Skeletal muscle tissue (tissue), 4 donors: Measurements from ENCODE around the gene MADD. TPM values are rescaled to one million over a fixed set of nuclear protein-coding genes. Genes with fewer than 3 reads are reported as not detected.

Experiments used
- H3K27ac ChIP-seq: one replicate; pipeline ENCODE4 v1.7.0; 2013; ENCODE audit warnings: mild to moderate bottlenecking, low read depth, low read length, inconsistent platforms
- H3K27me3 ChIP-seq, 3 donors: one replicate each; pipeline ENCODE4 v1.7.0; 2013; ENCODE audit warnings: low read length in 3 of 3; ENCODE audit not compliant: control insufficient read depth in 3 of 3, insufficient read depth in 3 of 3
- H3K36me3 ChIP-seq, 3 donors: one replicate each; pipeline ENCODE4 v1.7.0; 2013; ENCODE audit warnings: low read length in 3 of 3; ENCODE audit not compliant: control insufficient read depth in 3 of 3, insufficient read depth in 3 of 3
- H3K4me1 ChIP-seq, 3 donors: one replicate each; pipeline ENCODE4 v1.7.0; 2013; ENCODE audit warnings: low read length in 3 of 3, mild to moderate bottlenecking in 3 of 3; ENCODE audit not compliant: control insufficient read depth in 3 of 3, insufficient read depth in 3 of 3
- H3K4me3 ChIP-seq, 3 donors: one replicate each; pipeline ENCODE4 v1.7.0; 2013; ENCODE audit warnings: low read length in 3 of 3
- H3K9ac ChIP-seq, 3 donors: one replicate each; pipeline ENCODE4 v1.7.0; 2013; ENCODE audit warnings: low read length in 3 of 3, mild to moderate bottlenecking in 3 of 3, moderate library complexity in 2 of 3, low read depth in 1 of 3
- H3K9me3 ChIP-seq, 3 donors: one replicate each; pipeline ENCODE4 v1.7.0; 2013; ENCODE audit warnings: low read length in 3 of 3; ENCODE audit not compliant: control insufficient read depth in 3 of 3
- total RNA-seq: library from RNA; depleted of rRNA; stranded (reverse); fragments of >200 nt; gene quantifications from one replicate; pipeline ENCODE4 v1.2.3, GENCODE V29; 2014
- donor health status: Osteomylitis.

Gene MADD
- total RNA-seq, 1 donor from 2014 or later, result 15.7 TPM

DNA sequence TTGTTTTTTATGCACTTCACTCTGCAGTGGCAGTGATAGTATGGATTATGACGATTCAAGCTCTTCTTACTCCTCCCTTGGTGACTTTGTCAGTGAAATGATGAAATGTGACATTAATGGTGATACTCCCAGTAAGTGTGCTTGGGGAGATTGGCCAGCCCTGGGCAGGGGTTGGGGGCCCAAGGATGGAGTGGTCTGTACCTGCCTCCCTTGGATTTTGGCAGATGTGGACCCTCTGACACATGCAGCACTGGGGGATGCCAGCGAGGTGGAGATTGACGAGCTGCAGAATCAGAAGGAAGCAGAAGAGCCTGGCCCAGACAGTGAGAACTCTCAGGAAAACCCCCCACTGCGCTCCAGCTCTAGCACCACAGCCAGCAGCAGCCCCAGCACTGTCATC, 14.2 kb downstream of the MADD start:
- peaks cover 8 to 18% (median 13%) of the 10 kb centered on the region in 3 donors for H3K4me1 ChIP-seq
- no peaks in the 10 kb centered on the region for H3K27me3 ChIP-seq
- H3K36me3 ChIP-seq, result peaks cover 67 to 75% (median 70%) of the 10 kb centered on the region in 3 donors
- H3K4me3 ChIP-seq, result no peak overlapping the region
- H3K27ac ChIP-seq, result no peak overlapping the region
- H3K9me3 ChIP-seq, result no peaks in the 10 kb centered on the region
- no peak overlapping the region for H3K9ac ChIP-seq

DNA sequence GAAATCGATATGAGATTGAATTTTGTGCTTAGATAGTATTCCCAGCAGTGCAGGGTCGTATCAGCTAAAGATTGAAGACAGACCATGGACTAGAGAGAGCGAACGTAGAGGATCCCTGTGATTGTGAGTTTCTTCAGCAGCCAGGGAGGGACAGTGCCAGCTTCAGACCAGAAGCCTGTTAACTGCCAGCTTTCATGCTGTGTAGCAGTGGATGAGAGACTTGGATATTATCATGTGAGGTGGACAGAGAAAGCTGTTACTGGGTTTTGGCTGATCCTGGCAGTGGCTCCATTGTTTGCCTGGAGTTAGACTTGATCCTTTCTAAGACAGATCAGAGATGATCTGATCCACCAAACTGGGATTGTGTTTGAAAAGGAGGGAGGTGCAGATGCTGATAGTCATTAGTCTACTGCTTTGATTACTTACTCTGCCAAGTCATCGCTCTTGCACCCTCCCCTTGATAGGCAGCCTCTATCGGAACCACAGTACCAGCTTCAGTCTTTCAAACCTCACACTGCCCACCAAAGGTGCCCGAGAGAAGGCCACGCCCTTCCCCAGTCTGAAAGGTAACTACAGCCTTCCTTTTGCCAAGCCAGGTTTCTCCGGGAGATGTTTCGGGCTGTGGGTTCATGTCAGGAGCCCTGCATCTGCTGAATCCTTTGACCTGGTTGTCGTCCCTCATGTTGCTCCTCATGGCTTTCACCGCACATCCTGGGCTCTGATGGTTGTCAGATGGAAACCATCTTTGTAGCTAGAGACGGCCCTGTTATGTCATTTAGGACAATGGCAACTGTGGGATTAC, 16.2 kb downstream of the MADD start:
- H3K9me3 ChIP-seq, result no peaks in the 10 kb centered on the region
- H3K27me3 ChIP-seq, result no peaks in the 10 kb centered on the region
- H3K9ac ChIP-seq, result no peak overlapping the region
- H3K36me3 ChIP-seq, result peaks cover 76 to 80% (median 78%) of the 10 kb centered on the region in 3 donors
- H3K4me3 ChIP-seq, result no peak overlapping the region
- H3K4me1 ChIP-seq, result peaks cover 8 to 18% (median 16%) of the 10 kb centered on the region in 3 donors
- no peak overlapping the region for H3K27ac ChIP-seq

DNA sequence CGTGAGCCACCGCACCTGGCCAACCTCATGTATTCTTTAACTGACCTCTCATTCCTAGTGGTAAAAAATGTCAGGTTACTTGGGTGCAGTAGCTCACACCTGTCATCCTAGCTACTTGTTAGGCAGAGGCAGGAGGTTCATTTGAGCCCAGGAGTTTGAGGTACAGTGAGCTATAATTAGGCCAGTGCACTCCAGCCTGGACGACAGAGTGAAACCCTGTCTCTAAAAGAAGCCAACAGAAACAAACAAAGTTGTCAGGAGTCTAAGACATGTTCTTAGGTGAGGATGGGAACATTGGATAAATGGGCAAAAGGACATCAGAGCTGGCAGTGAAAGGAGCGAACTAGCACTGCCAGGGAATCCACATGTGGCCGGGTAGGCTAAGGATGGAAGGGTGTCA, 18.1 kb downstream of the MADD start:
- Histone ChIP-seq H3K36me3 (peaks cover 79 to 83% (median 80%) of the 10 kb centered on the region in 3 donors), H3K27ac (peak overlapping the region; percentile 68), H3K4me1 (peaks cover 8 to 18% (median 16%) of the 10 kb centered on the region in 3 donors), H3K4me3 (no peak overlapping the region), H3K9me3 (no peaks in the 10 kb centered on the region), H3K9ac (no peak overlapping the region), H3K27me3 (no peaks in the 10 kb centered on the region)

DNA sequence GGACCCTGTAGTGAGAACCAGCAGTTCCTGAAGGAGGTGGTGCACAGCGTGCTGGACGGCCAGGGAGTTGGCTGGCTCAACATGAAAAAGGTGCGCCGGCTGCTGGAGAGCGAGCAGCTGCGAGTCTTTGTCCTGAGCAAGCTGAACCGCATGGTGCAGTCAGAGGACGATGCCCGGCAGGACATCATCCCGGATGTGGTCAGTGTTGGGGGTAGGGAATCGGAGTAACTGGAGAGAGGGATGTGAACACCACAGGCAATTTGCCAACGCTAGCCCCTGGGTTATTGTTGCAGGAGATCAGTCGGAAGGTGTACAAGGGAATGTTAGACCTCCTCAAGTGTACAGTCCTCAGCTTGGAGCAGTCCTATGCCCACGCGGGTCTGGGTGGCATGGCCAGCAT, 19.9 kb downstream of the MADD start:
- H3K9me3 ChIP-seq, result no peaks in the 10 kb centered on the region
- no peak overlapping the region for H3K9ac ChIP-seq
- no peaks in the 10 kb centered on the region for H3K27me3 ChIP-seq
- peaks cover 8 to 18% (median 16%) of the 10 kb centered on the region in 3 donors for H3K4me1 ChIP-seq
- H3K4me3 ChIP-seq, result no peak overlapping the region
- peaks cover 71 to 79% (median 74%) of the 10 kb centered on the region in 3 donors for H3K36me3 ChIP-seq
- H3K27ac ChIP-seq, result no peak overlapping the region

DNA sequence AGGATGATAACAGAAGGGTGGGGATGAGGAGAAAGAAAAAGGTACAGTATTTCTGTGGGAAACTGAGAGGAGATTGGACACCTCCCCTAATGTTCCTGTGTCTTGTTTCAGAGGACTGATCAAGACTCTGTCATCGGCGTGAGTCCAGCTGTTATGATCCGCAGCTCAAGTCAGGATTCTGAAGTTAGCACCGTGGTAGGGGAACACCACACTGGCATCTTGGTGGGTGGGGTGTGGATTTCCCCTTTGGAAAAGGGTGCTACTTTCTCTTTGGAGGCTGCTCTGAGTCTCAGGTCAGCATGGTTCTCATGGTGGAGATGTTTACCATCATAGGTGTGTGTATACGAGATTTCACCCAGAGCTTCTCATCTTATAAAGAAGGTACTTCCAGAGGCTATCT, 25.5 kb downstream of the MADD start:
- H3K27me3 ChIP-seq, result no peaks in the 10 kb centered on the region
- no peak overlapping the region for H3K27ac ChIP-seq
- H3K4me3 ChIP-seq, result no peak overlapping the region
- no peak overlapping the region for H3K9ac ChIP-seq
- H3K36me3 ChIP-seq, result peaks cover 63 to 76% (median 72%) of the 10 kb centered on the region in 3 donors
- H3K9me3 ChIP-seq, result peaks cover 0 to 8% (median 0%) of the 10 kb centered on the region in 3 donors
- no peaks in the 10 kb centered on the region for H3K4me1 ChIP-seq

DNA sequence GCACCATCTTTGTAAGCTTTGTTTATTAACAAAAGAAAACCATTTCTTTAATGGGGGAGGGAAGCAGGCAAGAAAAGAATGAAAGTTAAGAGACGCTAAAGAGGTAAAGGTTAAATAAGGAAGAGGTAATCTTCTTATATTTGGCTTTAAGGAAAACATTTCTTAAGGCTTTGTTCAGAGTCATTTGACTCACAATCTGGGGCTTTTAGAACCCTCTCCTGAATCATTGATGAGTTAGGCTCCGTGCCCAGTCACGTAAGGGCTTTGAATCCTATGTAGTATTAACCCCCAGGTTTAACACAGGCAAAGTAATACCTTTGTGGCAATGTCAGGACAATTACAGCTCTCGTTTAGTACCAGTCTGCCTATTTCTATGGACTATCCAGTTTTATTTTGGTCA, 26.1 kb downstream of the MADD start:
- peaks cover 0 to 8% (median 0%) of the 10 kb centered on the region in 3 donors for H3K9me3 ChIP-seq
- H3K27me3 ChIP-seq, result no peaks in the 10 kb centered on the region
- H3K4me3 ChIP-seq, result no peak overlapping the region
- H3K4me1 ChIP-seq, result no peaks in the 10 kb centered on the region
- peaks cover 56 to 72% (median 65%) of the 10 kb centered on the region in 3 donors for H3K36me3 ChIP-seq
- H3K27ac ChIP-seq, result no peak overlapping the region
- no peak overlapping the region for H3K9ac ChIP-seq

DNA sequence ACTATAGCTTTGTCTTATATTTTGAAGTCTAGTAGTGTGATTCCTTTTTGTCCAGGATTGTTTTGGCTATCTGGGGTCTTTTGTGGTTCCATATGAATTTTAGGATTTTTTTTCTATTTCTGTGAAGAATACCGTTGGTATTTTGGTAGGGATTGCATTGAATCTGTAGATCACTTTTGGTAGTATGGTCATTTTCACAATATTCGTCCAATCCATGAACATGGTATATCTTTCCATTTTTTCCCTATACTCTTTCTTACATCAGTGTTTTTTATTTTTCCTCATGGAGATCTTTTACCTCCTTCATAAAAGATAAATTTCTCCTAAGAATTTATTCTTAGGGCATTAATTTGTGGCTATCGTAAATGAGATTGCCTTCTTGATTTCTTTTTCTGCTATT, 29.1 kb downstream of the MADD start:
- Histone ChIP-seq H3K36me3 (peaks cover 43 to 54% (median 52%) of the 10 kb centered on the region in 3 donors), H3K9ac (no peak overlapping the region), H3K27me3 (no peaks in the 10 kb centered on the region), H3K27ac (no peak overlapping the region), H3K4me1 (no peaks in the 10 kb centered on the region), H3K4me3 (no peak overlapping the region), H3K9me3 (peaks cover 0 to 8% (median 0%) of the 10 kb centered on the region in 3 donors)

DNA sequence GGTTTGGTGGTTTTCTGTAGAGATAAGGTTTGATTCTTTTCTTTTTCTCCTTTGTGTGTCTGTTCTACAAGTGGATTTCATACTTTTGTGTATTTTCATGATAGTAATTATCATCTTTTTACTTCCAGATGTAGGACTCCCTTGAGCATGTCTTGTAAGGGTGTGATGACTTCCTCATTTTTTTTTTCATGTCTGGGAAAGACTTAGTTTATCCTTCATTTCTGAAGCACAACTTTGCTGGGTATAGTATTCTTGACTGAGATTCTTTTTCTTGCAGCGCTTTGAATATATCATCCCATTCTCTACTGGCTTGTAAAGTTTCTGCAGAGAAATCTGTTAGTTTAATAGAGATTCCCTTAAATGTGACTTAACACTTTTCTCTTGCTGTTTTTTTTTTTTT, 32.9 kb downstream of the MADD start:
- no peak overlapping the region for H3K27ac ChIP-seq
- no peaks in the 10 kb centered on the region for H3K27me3 ChIP-seq
- H3K4me3 ChIP-seq, result no peak overlapping the region
- no peak overlapping the region for H3K9ac ChIP-seq
- peaks cover 35 to 56% (median 51%) of the 10 kb centered on the region in 3 donors for H3K36me3 ChIP-seq
- peaks cover 0 to 8% (median 0%) of the 10 kb centered on the region in 3 donors for H3K9me3 ChIP-seq
- H3K4me1 ChIP-seq, result peaks cover 16 to 20% (median 18%) of the 10 kb centered on the region in 3 donors

DNA sequence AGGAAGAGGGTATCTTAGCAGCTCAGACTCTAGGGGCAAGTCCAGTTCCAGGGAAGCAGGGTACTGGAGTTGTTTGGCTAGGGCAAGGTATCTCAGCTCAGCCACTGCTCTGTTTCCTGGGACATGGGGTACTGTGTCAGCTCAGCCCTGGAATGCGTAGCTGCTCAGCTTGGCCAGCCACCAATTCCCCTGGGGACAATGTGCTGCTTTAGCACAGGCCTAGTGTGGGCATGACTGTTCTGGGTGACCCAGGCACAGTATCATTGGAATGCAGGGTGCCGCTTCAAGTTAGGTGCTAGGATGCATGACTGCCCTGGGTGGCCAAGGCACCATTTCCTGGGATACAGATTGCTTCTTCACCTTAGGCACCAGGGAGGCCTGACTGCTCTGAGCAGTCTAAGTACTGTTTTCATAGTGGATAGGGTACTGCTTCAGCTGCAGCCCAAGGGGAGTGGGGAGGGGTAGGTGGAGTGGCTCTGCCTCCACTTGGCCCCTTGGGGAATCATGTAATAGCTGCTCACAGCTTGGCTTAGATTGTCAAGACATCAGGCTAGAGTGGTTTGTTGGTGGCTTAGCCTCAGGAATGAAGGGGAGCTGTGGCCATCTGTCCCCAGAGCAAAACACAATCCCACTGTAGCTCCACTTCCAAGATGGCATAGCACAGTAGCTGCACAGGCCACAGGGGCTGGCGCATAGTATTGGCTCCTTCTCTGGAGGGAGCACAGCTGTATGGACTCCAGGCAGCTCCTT, 36.0 kb downstream of the MADD start:
- Histone ChIP-seq H3K4me3 (no peak overlapping the region), H3K27me3 (no peaks in the 10 kb centered on the region), H3K36me3 (peaks cover 41 to 56% (median 55%) of the 10 kb centered on the region in 3 donors), H3K4me1 (peaks cover 16 to 20% (median 18%) of the 10 kb centered on the region in 3 donors), H3K27ac (no peak overlapping the region), H3K9ac (peak overlapping the region in 2 of 3 donors; percentile 3 to 62), H3K9me3 (no peaks in the 10 kb centered on the region)

DNA sequence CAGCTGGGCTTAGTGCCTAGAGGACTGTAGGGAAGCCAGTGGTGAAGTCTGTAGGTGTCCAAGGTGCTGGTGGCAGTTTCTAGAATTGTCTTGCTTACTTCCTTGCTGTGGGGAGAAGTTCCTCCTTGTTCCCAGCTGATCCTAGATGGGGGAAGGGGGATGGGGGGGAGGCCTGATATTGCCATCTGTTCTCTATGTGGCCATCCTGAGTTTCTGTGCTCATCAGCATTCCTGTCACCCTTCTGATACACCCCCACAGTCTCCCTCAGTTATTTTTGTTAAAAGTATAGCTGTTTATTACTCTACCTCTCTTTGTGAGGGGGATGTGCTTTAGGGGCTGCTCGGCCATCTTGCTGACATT, 36.5 kb downstream of the MADD start:
- Histone ChIP-seq H3K27ac (no peak overlapping the region), H3K36me3 (peaks cover 44 to 61% (median 60%) of the 10 kb centered on the region in 3 donors), H3K27me3 (no peaks in the 10 kb centered on the region), H3K4me3 (no peak overlapping the region), H3K4me1 (peaks cover 16 to 20% (median 18%) of the 10 kb centered on the region in 3 donors), H3K9ac (peak overlapping the region in 1 of 3 donors; percentile 3), H3K9me3 (no peaks in the 10 kb centered on the region)
